Measurements from ENCODE around the gene SEMA3E.

DNA sequence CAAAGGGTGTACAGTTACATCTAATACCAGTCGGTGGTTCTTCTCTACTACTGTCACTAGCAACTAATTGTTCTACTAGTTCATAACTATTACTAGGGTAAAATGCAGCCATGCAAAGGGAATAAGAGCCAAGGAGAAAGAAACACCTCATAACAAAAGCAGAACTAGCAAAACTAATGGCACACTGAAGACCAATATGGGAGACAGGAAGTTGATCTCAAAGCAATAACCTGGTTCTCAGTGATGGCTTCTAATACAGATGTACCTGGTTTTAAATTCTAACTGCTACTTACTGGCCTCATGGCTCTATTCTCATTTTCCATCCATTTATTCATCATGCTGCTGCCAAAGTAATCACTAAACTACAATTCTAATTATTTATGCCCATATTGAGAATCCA is 170.3 kb downstream of the SEMA3E start:
- TF ChIP-seq, protein P1, sequence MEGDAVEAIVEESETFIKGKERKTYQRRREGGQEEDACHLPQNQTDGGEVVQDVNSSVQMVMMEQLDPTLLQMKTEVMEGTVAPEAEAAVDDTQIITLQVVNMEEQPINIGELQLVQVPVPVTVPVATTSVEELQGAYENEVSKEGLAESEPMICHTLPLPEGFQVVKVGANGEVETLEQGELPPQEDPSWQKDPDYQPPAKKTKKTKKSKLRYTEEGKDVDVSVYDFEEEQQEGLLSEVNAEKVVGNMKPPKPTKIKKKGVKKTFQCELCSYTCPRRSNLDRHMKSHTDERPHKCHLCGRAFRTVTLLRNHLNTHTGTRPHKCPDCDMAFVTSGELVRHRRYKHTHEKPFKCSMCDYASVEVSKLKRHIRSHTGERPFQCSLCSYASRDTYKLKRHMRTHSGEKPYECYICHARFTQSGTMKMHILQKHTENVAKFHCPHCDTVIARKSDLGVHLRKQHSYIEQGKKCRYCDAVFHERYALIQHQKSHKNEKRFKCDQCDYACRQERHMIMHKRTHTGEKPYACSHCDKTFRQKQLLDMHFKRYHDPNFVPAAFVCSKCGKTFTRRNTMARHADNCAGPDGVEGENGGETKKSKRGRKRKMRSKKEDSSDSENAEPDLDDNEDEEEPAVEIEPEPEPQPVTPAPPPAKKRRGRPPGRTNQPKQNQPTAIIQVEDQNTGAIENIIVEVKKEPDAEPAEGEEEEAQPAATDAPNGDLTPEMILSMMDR (IDR thresholded peaks at IDR 0.05; ENCODE audit: insufficient read depth, low read length) = no peak
- TF ChIP-seq SPI1 (IDR thresholded peaks at IDR 0.05; ENCODE audit: borderline replicate concordance, low read depth) = no peak
- TF ChIP-seq, protein P2, sequence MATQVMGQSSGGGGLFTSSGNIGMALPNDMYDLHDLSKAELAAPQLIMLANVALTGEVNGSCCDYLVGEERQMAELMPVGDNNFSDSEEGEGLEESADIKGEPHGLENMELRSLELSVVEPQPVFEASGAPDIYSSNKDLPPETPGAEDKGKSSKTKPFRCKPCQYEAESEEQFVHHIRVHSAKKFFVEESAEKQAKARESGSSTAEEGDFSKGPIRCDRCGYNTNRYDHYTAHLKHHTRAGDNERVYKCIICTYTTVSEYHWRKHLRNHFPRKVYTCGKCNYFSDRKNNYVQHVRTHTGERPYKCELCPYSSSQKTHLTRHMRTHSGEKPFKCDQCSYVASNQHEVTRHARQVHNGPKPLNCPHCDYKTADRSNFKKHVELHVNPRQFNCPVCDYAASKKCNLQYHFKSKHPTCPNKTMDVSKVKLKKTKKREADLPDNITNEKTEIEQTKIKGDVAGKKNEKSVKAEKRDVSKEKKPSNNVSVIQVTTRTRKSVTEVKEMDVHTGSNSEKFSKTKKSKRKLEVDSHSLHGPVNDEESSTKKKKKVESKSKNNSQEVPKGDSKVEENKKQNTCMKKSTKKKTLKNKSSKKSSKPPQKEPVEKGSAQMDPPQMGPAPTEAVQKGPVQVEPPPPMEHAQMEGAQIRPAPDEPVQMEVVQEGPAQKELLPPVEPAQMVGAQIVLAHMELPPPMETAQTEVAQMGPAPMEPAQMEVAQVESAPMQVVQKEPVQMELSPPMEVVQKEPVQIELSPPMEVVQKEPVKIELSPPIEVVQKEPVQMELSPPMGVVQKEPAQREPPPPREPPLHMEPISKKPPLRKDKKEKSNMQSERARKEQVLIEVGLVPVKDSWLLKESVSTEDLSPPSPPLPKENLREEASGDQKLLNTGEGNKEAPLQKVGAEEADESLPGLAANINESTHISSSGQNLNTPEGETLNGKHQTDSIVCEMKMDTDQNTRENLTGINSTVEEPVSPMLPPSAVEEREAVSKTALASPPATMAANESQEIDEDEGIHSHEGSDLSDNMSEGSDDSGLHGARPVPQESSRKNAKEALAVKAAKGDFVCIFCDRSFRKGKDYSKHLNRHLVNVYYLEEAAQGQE (IDR thresholded peaks at IDR 0.05; ENCODE audit: insufficient replicate concordance, low read depth) = no peak
- no peak for TF ChIP-seq POLR2AphosphoS5 (IDR thresholded peaks at IDR 0.05; ENCODE audit: low read depth)
